ENCODE measurements around the gene KNDC1.

DNA sequence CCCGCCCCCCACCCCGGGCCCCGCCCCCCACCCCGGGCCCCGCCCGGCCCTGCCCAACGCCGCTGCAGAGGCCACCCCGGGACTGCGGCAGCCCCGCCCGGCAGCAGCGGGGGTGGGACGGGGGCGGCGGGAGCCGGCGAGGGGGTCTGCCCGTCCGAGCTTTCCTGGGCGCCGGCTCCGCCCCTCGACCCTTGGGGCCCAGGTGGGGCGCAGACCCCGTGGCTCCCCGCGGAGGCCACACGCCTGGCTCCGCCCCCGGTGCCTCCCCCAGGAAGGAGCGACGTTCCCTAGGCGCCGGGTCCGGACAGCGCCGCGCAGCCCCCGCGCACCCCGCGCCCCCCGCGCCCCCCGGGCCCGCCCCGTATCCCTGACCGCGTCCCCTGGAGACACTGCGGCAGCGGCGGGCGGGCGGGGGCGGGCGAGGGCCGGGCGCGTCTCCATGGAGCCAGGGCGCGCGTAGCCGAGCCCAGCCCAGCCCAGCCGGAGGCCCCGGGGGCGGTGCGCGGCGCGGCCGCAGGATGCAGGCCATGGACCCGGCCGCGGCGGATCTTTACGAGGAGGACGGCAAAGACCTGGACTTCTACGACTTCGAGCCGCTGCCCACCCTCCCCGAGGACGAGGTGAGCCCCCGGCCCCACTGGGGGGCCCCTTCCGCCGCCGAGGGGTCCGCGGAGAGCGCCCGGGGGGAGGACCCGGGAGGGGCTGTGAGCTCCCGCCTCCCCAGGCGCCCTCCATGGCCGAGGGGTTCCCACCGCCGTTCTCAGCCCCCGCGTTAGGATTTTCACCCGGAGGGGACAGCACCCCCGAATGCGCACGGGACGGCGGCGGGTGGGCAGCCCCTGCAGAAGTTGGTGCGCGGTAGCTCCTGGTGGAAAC, at the start of gene KNDC1:
- TF ChIP-seq, protein P1, sequence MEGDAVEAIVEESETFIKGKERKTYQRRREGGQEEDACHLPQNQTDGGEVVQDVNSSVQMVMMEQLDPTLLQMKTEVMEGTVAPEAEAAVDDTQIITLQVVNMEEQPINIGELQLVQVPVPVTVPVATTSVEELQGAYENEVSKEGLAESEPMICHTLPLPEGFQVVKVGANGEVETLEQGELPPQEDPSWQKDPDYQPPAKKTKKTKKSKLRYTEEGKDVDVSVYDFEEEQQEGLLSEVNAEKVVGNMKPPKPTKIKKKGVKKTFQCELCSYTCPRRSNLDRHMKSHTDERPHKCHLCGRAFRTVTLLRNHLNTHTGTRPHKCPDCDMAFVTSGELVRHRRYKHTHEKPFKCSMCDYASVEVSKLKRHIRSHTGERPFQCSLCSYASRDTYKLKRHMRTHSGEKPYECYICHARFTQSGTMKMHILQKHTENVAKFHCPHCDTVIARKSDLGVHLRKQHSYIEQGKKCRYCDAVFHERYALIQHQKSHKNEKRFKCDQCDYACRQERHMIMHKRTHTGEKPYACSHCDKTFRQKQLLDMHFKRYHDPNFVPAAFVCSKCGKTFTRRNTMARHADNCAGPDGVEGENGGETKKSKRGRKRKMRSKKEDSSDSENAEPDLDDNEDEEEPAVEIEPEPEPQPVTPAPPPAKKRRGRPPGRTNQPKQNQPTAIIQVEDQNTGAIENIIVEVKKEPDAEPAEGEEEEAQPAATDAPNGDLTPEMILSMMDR (IDR thresholded peaks at IDR 0.05), result no peak
- TF ChIP-seq EZH2 (IDR thresholded peaks at IDR 0.05; ENCODE audit: borderline replicate concordance, insufficient read depth, low read depth, low read length, poor library complexity, severe bottlenecking), result no peak
